Epithelial cell of esophagus (primary cell): ENCODE measurements around the gene GXYLT2.
A peak's percentile ranks its signal among the peaks of the same experiment; 100 is the strongest.

Source experiments
- DNase-seq: peaks from one replicate; pipeline ENCODE4 v3.0.0; 2010; ENCODE audit warnings: low read depth
- H3K4me3 ChIP-seq: 2 replicates; pipeline ENCODE4 v1.5.1; 2011; ENCODE audit warnings: mild to moderate bottlenecking, low read length, control low read depth
- CTCF ChIP-seq: IDR thresholded peaks from 2 replicates; pipeline ENCODE4 v1.5.1; 2011; ENCODE audit warnings: low read depth, mild to moderate bottlenecking, low read length, control low read depth, inconsistent platforms; ENCODE audit not compliant: insufficient read depth; ENCODE audit errors: missing control alignments

The GXYLT2 gene

GRCh38 chr3:72938471-72939265 lies 50.8 kb downstream of the GXYLT2 start:
- peak; percentile 71 for TF ChIP-seq CTCF
- H3K4me3 ChIP-seq, result no peak overlapping the region
- peak; percentile 83 for DNase-seq

- DNase-seq, result no peak
- TF ChIP-seq CTCF, result no peak
- H3K4me3 ChIP-seq, result no peak overlapping the region
These were observed 53.4 kb downstream of the GXYLT2 start for GRCh38 chr3:72941245-72941644.

GRCh38 chr3:72942427-72942826 lies 54.6 kb downstream of the GXYLT2 start:
- no peak for TF ChIP-seq CTCF
- H3K4me3 ChIP-seq, result no peak overlapping the region
- peak; percentile 11 for DNase-seq

GRCh38 chr3:72944696-72945095 lies 56.9 kb downstream of the GXYLT2 start:
- TF ChIP-seq CTCF, result no peak

GRCh38 chr3:72947715-72948490 lies 60.1 kb downstream of the GXYLT2 start:
- DNase-seq, result no peak
- TF ChIP-seq CTCF, result no peak
- H3K4me3 ChIP-seq, result no peak overlapping the region

More at GRCh38 chr3:72944696-72945095, 56.9 kb downstream of the GXYLT2 start:
- DNase-seq, result no peak
- H3K4me3 ChIP-seq, result no peak overlapping the region

- no peak for TF ChIP-seq CTCF
- DNase-seq, result no peak
- no peak overlapping the region for H3K4me3 ChIP-seq
These were observed 61.2 kb downstream of the GXYLT2 start for GRCh38 chr3:72949016-72949415.
